HepG2 (cell line): ENCODE data around the gene ACADS. TPM values are rescaled to one million over a fixed set of nuclear protein-coding genes. Genes with fewer than 3 reads are reported as not detected.

ENCODE experiments used
- BHLHE40 ChIP-seq: IDR thresholded peaks from 2 replicates; pipeline ENCODE4 v1.6.1; 2011; ENCODE audit warnings: low read length, improper control_type of control experiment
- DMAP1 ChIP-seq: IDR thresholded peaks from 2 replicates; pipeline ENCODE4 v1.6.1; 2016
- DPF2 ChIP-seq: sonication (generic); formaldehyde crosslinking; IDR thresholded peaks from 2 replicates; pipeline ENCODE4 v1.4.0; 2020; ENCODE audit warnings: mild to moderate bottlenecking, low read depth, missing genetic modification reagents, borderline replicate concordance
- FOSL1 ChIP-seq: sonication (generic); formaldehyde crosslinking; IDR thresholded peaks from 2 replicates; pipeline ENCODE4 v1.9.0; 2021; ENCODE audit warnings: missing genetic modification reagents, borderline replicate concordance
- HNRNPH1 ChIP-seq: fragments of 200-400 bp; formaldehyde crosslinking; optimal IDR thresholded peaks from 2 replicates; pipeline ENCODE3; 2017; ENCODE audit warnings: mild to moderate bottlenecking, low read depth, low read length
- HNRNPLL ChIP-seq: fragments of 200-400 bp; formaldehyde crosslinking; IDR thresholded peaks from 2 replicates; pipeline ENCODE4 v1.6.1; 2017; ENCODE audit warnings: mild to moderate bottlenecking, low read depth, low read length; ENCODE audit not compliant: poor library complexity, severe bottlenecking
- MEIS2 ChIP-seq: sonication (generic); formaldehyde crosslinking; IDR thresholded peaks from 2 replicates; pipeline ENCODE4 v1.9.0; 2021; ENCODE audit warnings: mild to moderate bottlenecking, missing genetic modification reagents
- MTA3 ChIP-seq: sonication (generic); formaldehyde crosslinking; IDR thresholded peaks from 2 replicates; pipeline ENCODE4 v1.4.0; 2020; ENCODE audit warnings: missing genetic modification reagents
- ONECUT2 ChIP-seq: sonication (generic); formaldehyde crosslinking; IDR thresholded peaks from 2 replicates; pipeline ENCODE4 v1.4.0; 2020; ENCODE audit warnings: missing genetic modification reagents
- PPARG ChIP-seq: conservative IDR thresholded peaks from 2 replicates; pipeline ENCODE4 v1.6.1; 2016; ENCODE audit warnings: missing biosample characterization, missing genetic modification reagents
- RARG ChIP-seq: sonication (generic); formaldehyde crosslinking; IDR thresholded peaks from 2 replicates; pipeline ENCODE4 v1.4.0; 2020; ENCODE audit warnings: low read depth, mild to moderate bottlenecking, missing genetic modification reagents
- RFX1 ChIP-seq: fragments of 450-650 bp; IDR thresholded peaks from 2 replicates; pipeline ENCODE4 v1.6.1; 2017
- SMYD3 ChIP-seq: sonication (generic); formaldehyde crosslinking; IDR thresholded peaks from 2 replicates; pipeline ENCODE4 v1.8.1; 2023; ENCODE audit warnings: mild to moderate bottlenecking, missing genetic modification reagents
- SNRNP70 ChIP-seq: fragments of 200-400 bp; formaldehyde crosslinking; IDR thresholded peaks from 2 replicates; pipeline ENCODE4 v1.6.1; 2017; ENCODE audit warnings: mild to moderate bottlenecking, low read depth, low read length, moderate library complexity
- ZBTB8A ChIP-seq: sonication (generic); formaldehyde crosslinking; IDR thresholded peaks from 2 replicates; pipeline ENCODE4 v1.4.0; 2020; ENCODE audit warnings: mild to moderate bottlenecking, low read depth, missing genetic modification reagents, borderline replicate concordance
- ZNF367 ChIP-seq: sonication (generic); formaldehyde crosslinking; IDR thresholded peaks from 2 replicates; pipeline ENCODE4 v1.4.0; 2020; ENCODE audit warnings: missing genetic modification reagents, borderline replicate concordance
- ZNF543 ChIP-seq: sonication (generic); formaldehyde crosslinking; IDR thresholded peaks from 2 replicates; pipeline ENCODE4 v1.4.0; 2020; ENCODE audit warnings: mild to moderate bottlenecking, missing genetic modification reagents
- ZNF644 ChIP-seq: IDR thresholded peaks from 2 replicates; pipeline ENCODE4 v1.6.1; 2016; ENCODE audit warnings: low read depth
- ZNF891 ChIP-seq: sonication (generic); formaldehyde crosslinking; IDR thresholded peaks from 2 replicates; pipeline ENCODE4 v1.5.0; 2020; ENCODE audit warnings: mild to moderate bottlenecking, missing genetic modification reagents
- ZSCAN30 ChIP-seq: sonication (generic); formaldehyde crosslinking; IDR thresholded peaks from 2 replicates; pipeline ENCODE4 v1.5.0; 2020; ENCODE audit warnings: mild to moderate bottlenecking, missing genetic modification reagents
- polyA plus RNA-seq, 8 experiments: library from polyadenylated mRNA; depleted of rRNA in 3 of 8; stranded (reverse) in 7 of 8; unstranded in 1 of 8; fragments of >200 nt; fragmentation: Illumina TruSeq in 4 of 8; extraction: Trizol in 4 of 8; gene quantifications; 2 replicates each; pipeline versions ENCODE4 v1.2.1 to v1.2.3, GENCODE V29; 2011 to 2016; ENCODE audit warnings: low read depth in 4 of 8, missing spikeins in 1 of 8, mixed read lengths in 1 of 8; ENCODE audit not compliant: insufficient read depth in 1 of 8
- total RNA-seq, 5 experiments: library from RNA; depleted of rRNA; stranded (reverse); fragments of >200 nt; fragmentation: Illumina TruSeq; extraction: Trizol; gene quantifications; 2 replicates each; pipeline ENCODE4 v1.2.3, GENCODE V29; 2016; ENCODE audit warnings: low read depth in 1 of 5
- TF ChIP-seq, protein P1 (sequence below): sonication (generic); formaldehyde crosslinking; IDR thresholded peaks from 2 replicates; pipeline ENCODE4 v1.4.0; 2020; ENCODE audit warnings: low read depth, mild to moderate bottlenecking, missing genetic modification reagents
- TF ChIP-seq, protein P2 (sequence below): sonication (generic); formaldehyde crosslinking; IDR thresholded peaks from 2 replicates; pipeline ENCODE4 v1.4.0; 2020; ENCODE audit warnings: missing genetic modification reagents, mild to moderate bottlenecking, borderline replicate concordance
- TF ChIP-seq, protein P3 (sequence below): IDR thresholded peaks from 2 replicates; pipeline ENCODE4 v1.6.1; 2016; ENCODE audit warnings: low read depth, control low read depth
- TF ChIP-seq, protein P4 (sequence below): sonication (generic); formaldehyde crosslinking; IDR thresholded peaks from 2 replicates; pipeline ENCODE4 v1.5.1; 2020; ENCODE audit warnings: mild to moderate bottlenecking, missing genetic modification reagents, borderline replicate concordance

The ACADS gene
- total and polyA plus RNA-seq, 2 of the 13 experiments (the other 11 are each of a cell fraction or from before 2014, with no cell fraction given): 17.4 to 27.7 TPM

DNA sequence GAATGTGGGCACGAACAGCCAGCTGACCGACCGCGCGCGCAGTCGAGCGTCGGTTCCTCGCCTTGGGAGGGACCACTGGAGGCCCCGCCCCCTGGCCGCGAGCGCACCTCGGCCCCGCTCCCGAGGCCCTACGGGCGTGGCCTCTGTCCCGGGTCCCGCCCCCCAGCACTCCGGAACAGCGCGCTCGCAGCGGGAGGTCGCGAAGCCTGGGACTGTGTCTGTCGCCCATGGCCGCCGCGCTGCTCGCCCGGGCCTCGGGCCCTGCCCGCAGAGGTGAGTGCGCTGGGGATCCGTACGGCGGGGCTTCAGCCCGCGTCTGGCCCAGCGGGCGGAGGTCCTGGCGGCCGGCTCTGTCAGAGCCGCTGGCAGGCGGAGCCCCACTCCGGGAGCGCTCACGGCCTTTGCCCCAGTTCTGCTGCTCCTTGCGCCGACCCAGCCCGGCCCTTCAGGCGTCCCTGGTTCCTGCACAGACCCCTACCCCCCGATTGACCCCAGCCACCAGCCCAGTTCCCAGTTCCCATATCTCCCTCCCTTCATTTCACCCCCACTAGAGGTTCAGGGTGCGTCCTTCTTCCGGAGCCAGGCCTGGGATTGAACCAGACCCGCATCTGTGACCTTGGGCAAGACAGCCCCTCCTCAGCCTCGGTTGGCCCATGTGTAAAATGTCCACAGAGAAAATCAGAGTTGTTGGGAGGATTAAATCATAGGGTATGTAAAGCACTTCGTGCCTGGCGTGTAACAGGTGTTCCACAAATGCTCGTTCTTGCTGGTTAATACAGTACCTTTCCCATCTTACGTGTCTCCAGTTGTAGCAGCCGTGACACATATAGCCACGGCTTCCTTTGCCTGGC, at the start of gene ACADS (continued):
- TF ChIP-seq HNRNPLL: peak; percentile 64
- TF ChIP-seq DPF2 (CRISPR knock-in tag): no peak
- no peak for TF ChIP-seq HNRNPH1
- TF ChIP-seq ZNF891 (CRISPR knock-in tag): peak; percentile 74; the same call in 1 of the 2 replicates
- 0 out of 2 replicates have a peak, but pooled peaks have one; percentile 49 for TF ChIP-seq RARG
- TF ChIP-seq BHLHE40: no peak
- no peak for TF ChIP-seq ZNF644 (CRISPR knock-in tag)
- no peak for TF ChIP-seq ZNF367 (CRISPR knock-in tag)
- no peak for TF ChIP-seq ZSCAN30 (CRISPR knock-in tag)
- no peak for TF ChIP-seq ZNF543
- TF ChIP-seq PPARG: peak; percentile 97
- TF ChIP-seq, protein P1, sequence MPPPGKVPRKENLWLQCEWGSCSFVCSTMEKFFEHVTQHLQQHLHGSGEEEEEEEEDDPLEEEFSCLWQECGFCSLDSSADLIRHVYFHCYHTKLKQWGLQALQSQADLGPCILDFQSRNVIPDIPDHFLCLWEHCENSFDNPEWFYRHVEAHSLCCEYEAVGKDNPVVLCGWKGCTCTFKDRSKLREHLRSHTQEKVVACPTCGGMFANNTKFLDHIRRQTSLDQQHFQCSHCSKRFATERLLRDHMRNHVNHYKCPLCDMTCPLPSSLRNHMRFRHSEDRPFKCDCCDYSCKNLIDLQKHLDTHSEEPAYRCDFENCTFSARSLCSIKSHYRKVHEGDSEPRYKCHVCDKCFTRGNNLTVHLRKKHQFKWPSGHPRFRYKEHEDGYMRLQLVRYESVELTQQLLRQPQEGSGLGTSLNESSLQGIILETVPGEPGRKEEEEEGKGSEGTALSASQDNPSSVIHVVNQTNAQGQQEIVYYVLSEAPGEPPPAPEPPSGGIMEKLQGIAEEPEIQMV (CRISPR knock-in tag): no peak
- TF ChIP-seq SMYD3 (CRISPR knock-in tag): no peak
- TF ChIP-seq SNRNP70: no peak
- no peak for TF ChIP-seq RFX1
- no peak for TF ChIP-seq ONECUT2 (CRISPR knock-in tag)
- 0 out of 2 replicates have a peak, but pooled peaks have one; percentile 29 for TF ChIP-seq MEIS2
- TF ChIP-seq DMAP1 (CRISPR knock-in tag): 0 out of 2 replicates have a peak, but pooled peaks have one; percentile 41
- no peak for TF ChIP-seq MTA3 (CRISPR knock-in tag)
- TF ChIP-seq, protein P2, sequence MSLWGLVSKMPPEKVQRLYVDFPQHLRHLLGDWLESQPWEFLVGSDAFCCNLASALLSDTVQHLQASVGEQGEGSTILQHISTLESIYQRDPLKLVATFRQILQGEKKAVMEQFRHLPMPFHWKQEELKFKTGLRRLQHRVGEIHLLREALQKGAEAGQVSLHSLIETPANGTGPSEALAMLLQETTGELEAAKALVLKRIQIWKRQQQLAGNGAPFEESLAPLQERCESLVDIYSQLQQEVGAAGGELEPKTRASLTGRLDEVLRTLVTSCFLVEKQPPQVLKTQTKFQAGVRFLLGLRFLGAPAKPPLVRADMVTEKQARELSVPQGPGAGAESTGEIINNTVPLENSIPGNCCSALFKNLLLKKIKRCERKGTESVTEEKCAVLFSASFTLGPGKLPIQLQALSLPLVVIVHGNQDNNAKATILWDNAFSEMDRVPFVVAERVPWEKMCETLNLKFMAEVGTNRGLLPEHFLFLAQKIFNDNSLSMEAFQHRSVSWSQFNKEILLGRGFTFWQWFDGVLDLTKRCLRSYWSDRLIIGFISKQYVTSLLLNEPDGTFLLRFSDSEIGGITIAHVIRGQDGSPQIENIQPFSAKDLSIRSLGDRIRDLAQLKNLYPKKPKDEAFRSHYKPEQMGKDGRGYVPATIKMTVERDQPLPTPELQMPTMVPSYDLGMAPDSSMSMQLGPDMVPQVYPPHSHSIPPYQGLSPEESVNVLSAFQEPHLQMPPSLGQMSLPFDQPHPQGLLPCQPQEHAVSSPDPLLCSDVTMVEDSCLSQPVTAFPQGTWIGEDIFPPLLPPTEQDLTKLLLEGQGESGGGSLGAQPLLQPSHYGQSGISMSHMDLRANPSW: no peak
- TF ChIP-seq, protein P3, sequence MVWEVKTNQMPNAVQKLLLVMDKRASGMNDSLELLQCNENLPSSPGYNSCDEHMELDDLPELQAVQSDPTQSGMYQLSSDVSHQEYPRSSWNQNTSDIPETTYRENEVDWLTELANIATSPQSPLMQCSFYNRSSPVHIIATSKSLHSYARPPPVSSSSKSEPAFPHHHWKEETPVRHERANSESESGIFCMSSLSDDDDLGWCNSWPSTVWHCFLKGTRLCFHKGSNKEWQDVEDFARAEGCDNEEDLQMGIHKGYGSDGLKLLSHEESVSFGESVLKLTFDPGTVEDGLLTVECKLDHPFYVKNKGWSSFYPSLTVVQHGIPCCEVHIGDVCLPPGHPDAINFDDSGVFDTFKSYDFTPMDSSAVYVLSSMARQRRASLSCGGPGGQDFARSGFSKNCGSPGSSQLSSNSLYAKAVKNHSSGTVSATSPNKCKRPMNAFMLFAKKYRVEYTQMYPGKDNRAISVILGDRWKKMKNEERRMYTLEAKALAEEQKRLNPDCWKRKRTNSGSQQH (CRISPR knock-in tag): 0 out of 2 replicates have a peak, but pooled peaks have one; percentile 37
- TF ChIP-seq ZBTB8A (CRISPR knock-in tag): no peak
- no peak for TF ChIP-seq FOSL1 (CRISPR knock-in tag)
- TF ChIP-seq, protein P4, sequence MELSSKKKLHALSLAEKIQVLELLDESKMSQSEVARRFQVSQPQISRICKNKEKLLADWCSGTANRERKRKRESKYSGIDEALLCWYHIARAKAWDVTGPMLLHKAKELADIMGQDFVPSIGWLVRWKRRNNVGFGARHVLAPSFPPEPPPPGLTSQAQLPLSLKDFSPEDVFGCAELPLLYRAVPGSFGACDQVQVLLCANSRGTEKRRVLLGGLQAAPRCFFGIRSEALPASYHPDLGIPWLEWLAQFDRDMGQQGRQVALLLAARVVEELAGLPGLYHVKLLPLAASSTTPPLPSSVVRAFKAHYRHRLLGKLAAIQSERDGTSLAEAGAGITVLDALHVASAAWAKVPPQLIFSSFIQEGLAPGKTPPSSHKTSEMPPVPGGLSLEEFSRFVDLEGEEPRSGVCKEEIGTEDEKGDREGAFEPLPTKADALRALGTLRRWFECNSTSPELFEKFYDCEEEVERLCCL (CRISPR knock-in tag): no peak
